Measurements from ENCODE around the gene MAGI1.

MAGI1 gene

GRCh38 chr3:65664446-65664845 is 374.3 kb downstream of the MAGI1 start:
- no peak overlapping the region for H3K56ac ChIP-seq (ENCODE audit: low read length)
- no peaks in the 10 kb centered on the region for H3K4me1 ChIP-seq (ENCODE audit: control insufficient read depth, low read depth, low read length)
- H3K79me1 ChIP-seq (ENCODE audit: low read length), result no peaks in the 10 kb centered on the region
- no peak overlapping the region for H2BK5ac ChIP-seq (ENCODE audit: low read length)
- DNase-seq, result no peak
- H3K23ac ChIP-seq (ENCODE audit: low read length), result no peak overlapping the region
- H2BK15ac ChIP-seq (replicated peaks; ENCODE audit: low read depth), result no peak overlapping the region
- no peak overlapping the region for H2BK120ac ChIP-seq (ENCODE audit: low read depth, low read length)
- no peak overlapping the region for H4K5ac ChIP-seq (ENCODE audit: low read length)
- no peaks in the 10 kb centered on the region for H3K36me3 ChIP-seq (ENCODE audit: control insufficient read depth, insufficient read depth, low read length)
- no peak overlapping the region for H2AK5ac ChIP-seq (ENCODE audit: low read length)
- H3K79me2 ChIP-seq (ENCODE audit: control insufficient read depth, insufficient read depth, low read length), result peaks cover 1% of the 10 kb centered on the region
- no peak overlapping the region for H3K18ac ChIP-seq (ENCODE audit: low read length)
- H3K27me3 ChIP-seq (ENCODE audit: insufficient read depth, low read length, poor library complexity), result no peaks in the 10 kb centered on the region
- no peak overlapping the region for H3K4ac ChIP-seq (ENCODE audit: low read depth, low read length)
- no peak overlapping the region for H3K27ac ChIP-seq (ENCODE audit: low read depth, low read length)
- no peak overlapping the region for H4K8ac ChIP-seq (ENCODE audit: low read depth, low read length)
- no peak overlapping the region for H3K9ac ChIP-seq (ENCODE audit: low read length)
- no CpG with 5 or more reads among the region's 3 CpGs for WGBS (ENCODE audit: extremely low coverage, insufficient coverage, low lambda C conversion rate)
- no peak overlapping the region for H3K4me3 ChIP-seq (ENCODE audit: low read length)
- H3K4me2 ChIP-seq (ENCODE audit: low read length), result no peak overlapping the region

GRCh38 chr3:65662095-65662494 is 376.6 kb downstream of the MAGI1 start:
- Histone ChIP-seq H3K79me1 (ENCODE audit: low read length) (no peaks in the 10 kb centered on the region), H3K4me3 (ENCODE audit: low read length) (no peak overlapping the region), H4K8ac (ENCODE audit: low read depth, low read length) (no peak overlapping the region)

GRCh38 chr3:65660000-65660598 is 378.6 kb downstream of the MAGI1 start:
- no peak overlapping the region for H2BK15ac ChIP-seq (replicated peaks; ENCODE audit: low read depth)
- H3K56ac ChIP-seq (ENCODE audit: low read length), result no peak overlapping the region
- WGBS (ENCODE audit: extremely low coverage, insufficient coverage, low lambda C conversion rate), result no CpG with 5 or more reads among the region's 5 CpGs
- no peak for DNase-seq
- H4K5ac ChIP-seq (ENCODE audit: low read length), result no peak overlapping the region
- no peak overlapping the region for H3K23ac ChIP-seq (ENCODE audit: low read length)
- no peak overlapping the region for H3K18ac ChIP-seq (ENCODE audit: low read length)
- no peak overlapping the region for H3K27ac ChIP-seq (ENCODE audit: low read depth, low read length)
- H3K4me2 ChIP-seq (ENCODE audit: low read length), result no peak overlapping the region
- H2BK5ac ChIP-seq (ENCODE audit: low read length), result no peak overlapping the region
- H3K4ac ChIP-seq (ENCODE audit: low read depth, low read length), result no peak overlapping the region
- no peaks in the 10 kb centered on the region for H3K79me1 ChIP-seq (ENCODE audit: low read length)
- H2BK120ac ChIP-seq (ENCODE audit: low read depth, low read length), result no peak overlapping the region
- H4K8ac ChIP-seq (ENCODE audit: low read depth, low read length), result no peak overlapping the region
- peaks cover under 1% of the 10 kb centered on the region for H3K79me2 ChIP-seq (ENCODE audit: control insufficient read depth, insufficient read depth, low read length)
- no peak overlapping the region for H3K4me3 ChIP-seq (ENCODE audit: low read length)
- no peaks in the 10 kb centered on the region for H3K27me3 ChIP-seq (ENCODE audit: insufficient read depth, low read length, poor library complexity)
- no peaks in the 10 kb centered on the region for H3K4me1 ChIP-seq (ENCODE audit: control insufficient read depth, low read depth, low read length)
- no peak overlapping the region for H3K9ac ChIP-seq (ENCODE audit: low read length)
- no peak overlapping the region for H2AK5ac ChIP-seq (ENCODE audit: low read length)
- no peaks in the 10 kb centered on the region for H3K36me3 ChIP-seq (ENCODE audit: control insufficient read depth, insufficient read depth, low read length)

More at GRCh38 chr3:65662095-65662494, 376.6 kb downstream of the MAGI1 start:
- Histone ChIP-seq H3K18ac (ENCODE audit: low read length) (no peak overlapping the region), H3K4me2 (ENCODE audit: low read length) (no peak overlapping the region), H2BK5ac (ENCODE audit: low read length) (no peak overlapping the region), H3K27ac (ENCODE audit: low read depth, low read length) (no peak overlapping the region), H3K27me3 (ENCODE audit: insufficient read depth, low read length, poor library complexity) (no peaks in the 10 kb centered on the region), H3K56ac (ENCODE audit: low read length) (no peak overlapping the region), H2BK15ac (replicated peaks; ENCODE audit: low read depth) (no peak overlapping the region), H3K4ac (ENCODE audit: low read depth, low read length) (no peak overlapping the region), H3K79me2 (ENCODE audit: control insufficient read depth, insufficient read depth, low read length) (peaks cover 1% of the 10 kb centered on the region), H4K5ac (ENCODE audit: low read length) (no peak overlapping the region), H3K9ac (ENCODE audit: low read length) (no peak overlapping the region), H3K36me3 (ENCODE audit: control insufficient read depth, insufficient read depth, low read length) (no peaks in the 10 kb centered on the region), H3K23ac (ENCODE audit: low read length) (no peak overlapping the region), H3K4me1 (ENCODE audit: control insufficient read depth, low read depth, low read length) (no peaks in the 10 kb centered on the region), H2AK5ac (ENCODE audit: low read length) (no peak overlapping the region), H2BK120ac (ENCODE audit: low read depth, low read length) (no peak overlapping the region)
- DNase-seq, result no peak
- WGBS (ENCODE audit: extremely low coverage, insufficient coverage, low lambda C conversion rate), result no CpG with 5 or more reads among the region's 3 CpGs

- H3K4me3 ChIP-seq (ENCODE audit: low read length), result no peak overlapping the region
- no peaks in the 10 kb centered on the region for H3K4me1 ChIP-seq (ENCODE audit: control insufficient read depth, low read depth, low read length)
- DNase-seq, result no peak
- no peak overlapping the region for H3K27ac ChIP-seq (ENCODE audit: low read depth, low read length)
- no peak overlapping the region for H4K8ac ChIP-seq (ENCODE audit: low read depth, low read length)
- no peak overlapping the region for H2BK5ac ChIP-seq (ENCODE audit: low read length)
- H2AK5ac ChIP-seq (ENCODE audit: low read length), result no peak overlapping the region
- no peak overlapping the region for H3K18ac ChIP-seq (ENCODE audit: low read length)
- H2BK120ac ChIP-seq (ENCODE audit: low read depth, low read length), result no peak overlapping the region
- H3K23ac ChIP-seq (ENCODE audit: low read length), result no peak overlapping the region
- no peak overlapping the region for H3K56ac ChIP-seq (ENCODE audit: low read length)
- H3K4me2 ChIP-seq (ENCODE audit: low read length), result no peak overlapping the region
- no peaks in the 10 kb centered on the region for H3K27me3 ChIP-seq (ENCODE audit: insufficient read depth, low read length, poor library complexity)
- H2BK15ac ChIP-seq (replicated peaks; ENCODE audit: low read depth), result no peak overlapping the region
- H3K79me1 ChIP-seq (ENCODE audit: low read length), result no peaks in the 10 kb centered on the region
- H3K79me2 ChIP-seq (ENCODE audit: control insufficient read depth, insufficient read depth, low read length), result no peaks in the 10 kb centered on the region
- H4K5ac ChIP-seq (ENCODE audit: low read length), result no peak overlapping the region
- no peaks in the 10 kb centered on the region for H3K36me3 ChIP-seq (ENCODE audit: control insufficient read depth, insufficient read depth, low read length)
- H3K4ac ChIP-seq (ENCODE audit: low read depth, low read length), result no peak overlapping the region
- no peak overlapping the region for H3K9ac ChIP-seq (ENCODE audit: low read length)
- WGBS (ENCODE audit: extremely low coverage, insufficient coverage, low lambda C conversion rate), result no CpG with 5 or more reads among the region's 6 CpGs
These were observed 379.3 kb downstream of the MAGI1 start for GRCh38 chr3:65659396-65659795.

- Histone ChIP-seq H3K4me2 (ENCODE audit: low read length) (no peak overlapping the region), H3K27ac (ENCODE audit: low read depth, low read length) (no peak overlapping the region), H3K18ac (ENCODE audit: low read length) (no peak overlapping the region), H3K4me3 (ENCODE audit: low read length) (no peak overlapping the region), H3K4ac (ENCODE audit: low read depth, low read length) (no peak overlapping the region), H2AK5ac (ENCODE audit: low read length) (no peak overlapping the region), H4K5ac (ENCODE audit: low read length) (no peak overlapping the region), H2BK120ac (ENCODE audit: low read depth, low read length) (no peak overlapping the region), H3K79me2 (ENCODE audit: control insufficient read depth, insufficient read depth, low read length) (no peaks in the 10 kb centered on the region), H3K27me3 (ENCODE audit: insufficient read depth, low read length, poor library complexity) (no peaks in the 10 kb centered on the region), H4K8ac (ENCODE audit: low read depth, low read length) (no peak overlapping the region), H3K9ac (ENCODE audit: low read length) (no peak overlapping the region), H3K79me1 (ENCODE audit: low read length) (no peaks in the 10 kb centered on the region), H3K56ac (ENCODE audit: low read length) (no peak overlapping the region), H3K4me1 (ENCODE audit: control insufficient read depth, low read depth, low read length) (no peaks in the 10 kb centered on the region), H3K36me3 (ENCODE audit: control insufficient read depth, insufficient read depth, low read length) (no peaks in the 10 kb centered on the region), H3K23ac (ENCODE audit: low read length) (no peak overlapping the region), H2BK15ac (replicated peaks; ENCODE audit: low read depth) (no peak overlapping the region), H2BK5ac (ENCODE audit: low read length) (no peak overlapping the region)
- no CpG with 5 or more reads among the region's 2 CpGs for WGBS (ENCODE audit: extremely low coverage, insufficient coverage, low lambda C conversion rate)
- no peak for DNase-seq
These were observed 380.3 kb downstream of the MAGI1 start for GRCh38 chr3:65658401-65658800.

- no peaks in the 10 kb centered on the region for H3K79me2 ChIP-seq (ENCODE audit: control insufficient read depth, insufficient read depth, low read length)
- DNase-seq, result no peak
- H3K4me1 ChIP-seq (ENCODE audit: control insufficient read depth, low read depth, low read length), result no peaks in the 10 kb centered on the region
- no peak overlapping the region for H3K18ac ChIP-seq (ENCODE audit: low read length)
- H4K5ac ChIP-seq (ENCODE audit: low read length), result no peak overlapping the region
- H2AK5ac ChIP-seq (ENCODE audit: low read length), result no peak overlapping the region
- H3K9ac ChIP-seq (ENCODE audit: low read length), result no peak overlapping the region
- no peak overlapping the region for H3K56ac ChIP-seq (ENCODE audit: low read length)
- no peak overlapping the region for H2BK120ac ChIP-seq (ENCODE audit: low read depth, low read length)
- H2BK5ac ChIP-seq (ENCODE audit: low read length), result no peak overlapping the region
- peaks cover 4% of the 10 kb centered on the region for H3K79me1 ChIP-seq (ENCODE audit: low read length)
- H2BK15ac ChIP-seq (replicated peaks; ENCODE audit: low read depth), result no peak overlapping the region
- no peak overlapping the region for H3K4ac ChIP-seq (ENCODE audit: low read depth, low read length)
- H3K36me3 ChIP-seq (ENCODE audit: control insufficient read depth, insufficient read depth, low read length), result no peaks in the 10 kb centered on the region
- WGBS (ENCODE audit: extremely low coverage, insufficient coverage, low lambda C conversion rate), result no CpG with 5 or more reads among the region's 4 CpGs
- H3K23ac ChIP-seq (ENCODE audit: low read length), result no peak overlapping the region
- H3K27me3 ChIP-seq (ENCODE audit: insufficient read depth, low read length, poor library complexity), result no peaks in the 10 kb centered on the region
- H4K8ac ChIP-seq (ENCODE audit: low read depth, low read length), result no peak overlapping the region
- H3K4me2 ChIP-seq (ENCODE audit: low read length), result no peak overlapping the region
- no peak overlapping the region for H3K4me3 ChIP-seq (ENCODE audit: low read length)
- H3K27ac ChIP-seq (ENCODE audit: low read depth, low read length), result no peak overlapping the region
These were observed 383.7 kb downstream of the MAGI1 start for GRCh38 chr3:65655061-65655460.

Measured in mesendoderm (in vitro differentiated cells).